GM12891 (cell line): ENCODE measurements around the gene AXIN1.

Experiments used
- POLR2A ChIP-seq: IDR thresholded peaks from 2 replicates; pipeline ENCODE4 v1.6.1; 2011; ENCODE audit warnings: low read depth, low read length, control low read depth
- POLR2AphosphoS5 ChIP-seq: IDR thresholded peaks from 2 replicates; pipeline ENCODE4 v1.6.1; 2011; ENCODE audit warnings: low read depth, low read length, control low read depth
- SPI1 ChIP-seq: IDR thresholded peaks from 2 replicates; pipeline ENCODE4 v1.6.1; 2011; ENCODE audit warnings: low read depth, low read length, control low read depth
- TAF1 ChIP-seq: IDR thresholded peaks from 2 replicates; pipeline ENCODE4 v1.6.1; 2011; ENCODE audit warnings: low read depth, low read length, control low read depth

DNA sequence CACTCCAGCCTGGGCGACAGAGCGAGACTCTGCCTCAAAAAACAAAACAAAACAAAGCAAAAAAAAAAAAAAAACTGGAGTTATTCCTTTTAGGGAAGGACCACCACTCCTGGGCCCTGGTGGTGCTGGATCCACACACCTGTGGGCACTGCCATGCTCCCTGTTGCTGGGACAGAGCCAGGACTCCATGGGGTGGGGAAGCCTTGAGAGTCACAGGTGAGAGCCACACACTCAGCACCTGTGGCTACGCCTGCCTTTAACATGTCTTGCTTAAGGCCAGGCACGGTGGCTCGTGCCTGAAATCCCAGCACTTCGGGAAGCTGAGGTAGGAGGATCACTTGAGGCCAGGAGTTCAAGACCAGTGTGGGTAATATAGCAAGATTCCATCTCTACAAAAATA is 51.3 kb downstream of the AXIN1 start:
- TF ChIP-seq POLR2A: no peak
- no peak for TF ChIP-seq POLR2AphosphoS5
- TF ChIP-seq SPI1: no peak
- TF ChIP-seq TAF1: no peak
